GM19372 (cell line): Measurements from ENCODE around the gene RAD51B.

Source experiments
- ATAC-seq: cut with Tn5 transposase; IDR thresholded peaks from one replicate; pipeline ENCODE4 v1.9.1; 2021; ENCODE audit warnings: mild to moderate bottlenecking, low read depth, moderate library complexity; ENCODE audit not compliant: unreplicated experiment

Gene RAD51B

GRCh38 chr14:67831113-67831512, 11.5 kb downstream of the RAD51B start:
- no peak for ATAC-seq

GRCh38 chr14:67833403-67833802, 13.8 kb downstream of the RAD51B start:
- ATAC-seq = no peak

- no peak for ATAC-seq
Observed at GRCh38 chr14:67835596-67835995, 16.0 kb downstream of the RAD51B start.

- ATAC-seq = no peak
Observed at GRCh38 chr14:67837011-67837624, 17.5 kb downstream of the RAD51B start.

GRCh38 chr14:67846029-67846610, 26.5 kb downstream of the RAD51B start:
- no peak for ATAC-seq

GRCh38 chr14:67850066-67850830, 30.7 kb downstream of the RAD51B start:
- no peak for ATAC-seq

GRCh38 chr14:67851785-67852410, 32.3 kb downstream of the RAD51B start:
- no peak for ATAC-seq

GRCh38 chr14:67852926-67853604, 33.5 kb downstream of the RAD51B start:
- no peak for ATAC-seq

GRCh38 chr14:67853715-67854114, 34.1 kb downstream of the RAD51B start:
- no peak for ATAC-seq

GRCh38 chr14:67856827-67857226, 37.2 kb downstream of the RAD51B start:
- no peak for ATAC-seq

- no peak for ATAC-seq
Observed at GRCh38 chr14:67857778-67858350, 38.3 kb downstream of the RAD51B start.

- ATAC-seq = no peak
Observed at GRCh38 chr14:67859169-67859749, 39.7 kb downstream of the RAD51B start.

GRCh38 chr14:67863223-67863622, 43.6 kb downstream of the RAD51B start:
- ATAC-seq = no peak

GRCh38 chr14:67875175-67876006, 55.8 kb downstream of the RAD51B start:
- no peak for ATAC-seq

- ATAC-seq = no peak
Observed at GRCh38 chr14:67879026-67879425, 59.4 kb downstream of the RAD51B start.

GRCh38 chr14:67881225-67881624, 61.6 kb downstream of the RAD51B start:
- peak; percentile 82 for ATAC-seq

GRCh38 chr14:67882986-67883555, 63.5 kb downstream of the RAD51B start:
- no peak for ATAC-seq

GRCh38 chr14:67883717-67884116, 64.1 kb downstream of the RAD51B start:
- no peak for ATAC-seq

GRCh38 chr14:67886191-67886590, 66.6 kb downstream of the RAD51B start:
- no peak for ATAC-seq
